HepG2 (cell line): ENCODE measurements around the gene ZNF616. TPM values are rescaled to one million over a fixed set of nuclear protein-coding genes. Genes with fewer than 3 reads are reported as not detected.
A peak's percentile ranks its signal among the peaks of the same experiment; 100 is the strongest.

Source experiments
- CEBPB ChIP-seq: IDR thresholded peaks from 2 replicates; pipeline ENCODE4 v1.6.1; 2011; ENCODE audit warnings: low read depth, low read length, improper control_type of control experiment, borderline replicate concordance
- CEBPG ChIP-seq: IDR thresholded peaks from 2 replicates; pipeline ENCODE4 v1.6.1; 2016
- FOXP1 ChIP-seq, 2 experiments: fragments of 450-650 bp in 1 of 2; IDR thresholded peaks; 2 replicates each; pipeline ENCODE4 v1.6.1; 2017 to 2018; ENCODE audit warnings: antibody characterized with exemption in 1 of 2
- HOXA7 ChIP-seq: sonication (generic); formaldehyde crosslinking; IDR thresholded peaks from 2 replicates; pipeline ENCODE4 v1.8.1; 2022; ENCODE audit warnings: mild to moderate bottlenecking, missing genetic modification reagents, moderate library complexity
- JARID2 ChIP-seq: sonication (generic); formaldehyde crosslinking; IDR thresholded peaks from 2 replicates; pipeline ENCODE4 v1.8.1; 2023; ENCODE audit warnings: missing genetic modification reagents, inconsistent platforms; ENCODE audit not compliant: insufficient replicate concordance
- MAZ ChIP-seq, 2 experiments: sonication (generic) in 1 of 2; formaldehyde crosslinking in 1 of 2; IDR thresholded peaks; 2 replicates each; pipeline versions ENCODE4 v1.5.0 to v1.6.1; 2012 to 2020; ENCODE audit warnings: low read depth in 2 of 2, mild to moderate bottlenecking in 2 of 2, borderline replicate concordance in 1 of 2, improper control_type of control experiment in 1 of 2, low read length in 1 of 2, missing genetic modification reagents in 1 of 2, moderate library complexity in 1 of 2
- NCOA5 ChIP-seq: sonication (generic); formaldehyde crosslinking; IDR thresholded peaks from 2 replicates; pipeline ENCODE4 v1.4.0; 2020; ENCODE audit warnings: missing genetic modification reagents
- ONECUT2 ChIP-seq: sonication (generic); formaldehyde crosslinking; IDR thresholded peaks from 2 replicates; pipeline ENCODE4 v1.4.0; 2020; ENCODE audit warnings: missing genetic modification reagents
- SAP130 ChIP-seq: IDR thresholded peaks from 2 replicates; pipeline ENCODE4 v1.6.1; 2016; ENCODE audit warnings: low read depth
- SKI ChIP-seq: fragments of 450-650 bp; IDR thresholded peaks from one replicate; pipeline ENCODE4 v1.6.1; 2018; ENCODE audit warnings: mild to moderate bottlenecking; ENCODE audit not compliant: partially characterized antibody
- SMAD3 ChIP-seq: sonication (generic); formaldehyde crosslinking; IDR thresholded peaks from 2 replicates; pipeline ENCODE4 v1.4.0; 2020; ENCODE audit warnings: missing genetic modification reagents
- TARDBP ChIP-seq: sonication (generic); formaldehyde crosslinking; IDR thresholded peaks from 2 replicates; pipeline ENCODE4 v1.8.0; 2022; ENCODE audit warnings: mild to moderate bottlenecking, missing genetic modification reagents
- TOE1 ChIP-seq: sonication (generic); formaldehyde crosslinking; IDR thresholded peaks from 2 replicates; pipeline ENCODE4 v1.4.0; 2020; ENCODE audit warnings: mild to moderate bottlenecking, missing genetic modification reagents
- ZBTB42 ChIP-seq: sonication (generic); formaldehyde crosslinking; IDR thresholded peaks from 2 replicates; pipeline ENCODE4 v1.5.0; 2020; ENCODE audit warnings: mild to moderate bottlenecking, missing genetic modification reagents
- ZBTB7A ChIP-seq: sonication (generic); formaldehyde crosslinking; IDR thresholded peaks from 2 replicates; pipeline ENCODE4 v1.8.0; 2022; ENCODE audit warnings: mild to moderate bottlenecking, missing genetic modification reagents
- ZNF205 ChIP-seq: IDR thresholded peaks from 2 replicates; pipeline ENCODE4 v1.6.1; 2018; ENCODE audit warnings: missing biosample characterization, missing genetic modification reagents
- ZNF224 ChIP-seq: sonication (generic); formaldehyde crosslinking; IDR thresholded peaks from 2 replicates; pipeline ENCODE4 v1.5.0; 2020; ENCODE audit warnings: mild to moderate bottlenecking, missing genetic modification reagents
- ZNF333 ChIP-seq: sonication (generic); formaldehyde crosslinking; IDR thresholded peaks from 2 replicates; pipeline ENCODE4 v1.4.0; 2020; ENCODE audit warnings: mild to moderate bottlenecking, missing genetic modification reagents, borderline replicate concordance
- ZNF337 ChIP-seq: sonication (generic); formaldehyde crosslinking; IDR thresholded peaks from 2 replicates; pipeline ENCODE4 v1.5.1; 2020; ENCODE audit warnings: missing genetic modification reagents, low read depth, mild to moderate bottlenecking, borderline replicate concordance
- ZNF431 ChIP-seq: sonication (generic); formaldehyde crosslinking; IDR thresholded peaks from 2 replicates; pipeline ENCODE4 v1.9.0; 2022; ENCODE audit warnings: missing genetic modification reagents, low read depth, mild to moderate bottlenecking, borderline replicate concordance
- ZNF460 ChIP-seq: sonication (generic); formaldehyde crosslinking; IDR thresholded peaks from 2 replicates; pipeline ENCODE4 v1.5.1; 2020; ENCODE audit warnings: missing genetic modification reagents, mild to moderate bottlenecking, borderline replicate concordance
- ZNF550 ChIP-seq: sonication (generic); formaldehyde crosslinking; IDR thresholded peaks from 2 replicates; pipeline ENCODE4 v1.4.0; 2020; ENCODE audit warnings: mild to moderate bottlenecking, missing genetic modification reagents, borderline replicate concordance
- ZNF614 ChIP-seq: IDR thresholded peaks from 2 replicates; pipeline ENCODE4 v1.6.1; 2018; ENCODE audit warnings: missing biosample characterization, missing genetic modification reagents, inconsistent platforms, borderline replicate concordance
- polyA plus RNA-seq, 8 experiments: library from polyadenylated mRNA; depleted of rRNA in 3 of 8; stranded (reverse) in 7 of 8; unstranded in 1 of 8; fragments of >200 nt; fragmentation: Illumina TruSeq in 4 of 8; extraction: Trizol in 4 of 8; gene quantifications; 2 replicates each; pipeline versions ENCODE4 v1.2.1 to v1.2.3, GENCODE V29; 2011 to 2016; ENCODE audit warnings: low read depth in 4 of 8, missing spikeins in 1 of 8, mixed read lengths in 1 of 8; ENCODE audit not compliant: insufficient read depth in 1 of 8
- total RNA-seq, 5 experiments: library from RNA; depleted of rRNA; stranded (reverse); fragments of >200 nt; fragmentation: Illumina TruSeq; extraction: Trizol; gene quantifications; 2 replicates each; pipeline ENCODE4 v1.2.3, GENCODE V29; 2016; ENCODE audit warnings: low read depth in 1 of 5
- TF ChIP-seq, protein P1 (sequence below): sonication (generic); formaldehyde crosslinking; IDR thresholded peaks from 2 replicates; pipeline ENCODE4 v1.8.0; 2022; ENCODE audit warnings: mild to moderate bottlenecking, missing genetic modification reagents
- TF ChIP-seq, protein P2 (sequence below): sonication (generic); formaldehyde crosslinking; IDR thresholded peaks from 2 replicates; pipeline ENCODE4 v1.4.0; 2020; ENCODE audit warnings: missing genetic modification reagents, borderline replicate concordance
- TF ChIP-seq, protein P3 (sequence below): sonication (generic); formaldehyde crosslinking; IDR thresholded peaks from 2 replicates; pipeline ENCODE4 v1.4.0; 2020; ENCODE audit warnings: missing genetic modification reagents

The ZNF616 gene
- total and polyA plus RNA-seq, 2 of the 13 experiments (the other 11 are each of a cell fraction or from before 2014, with no cell fraction given) = 2.2 to 10.4 TPM

DNA sequence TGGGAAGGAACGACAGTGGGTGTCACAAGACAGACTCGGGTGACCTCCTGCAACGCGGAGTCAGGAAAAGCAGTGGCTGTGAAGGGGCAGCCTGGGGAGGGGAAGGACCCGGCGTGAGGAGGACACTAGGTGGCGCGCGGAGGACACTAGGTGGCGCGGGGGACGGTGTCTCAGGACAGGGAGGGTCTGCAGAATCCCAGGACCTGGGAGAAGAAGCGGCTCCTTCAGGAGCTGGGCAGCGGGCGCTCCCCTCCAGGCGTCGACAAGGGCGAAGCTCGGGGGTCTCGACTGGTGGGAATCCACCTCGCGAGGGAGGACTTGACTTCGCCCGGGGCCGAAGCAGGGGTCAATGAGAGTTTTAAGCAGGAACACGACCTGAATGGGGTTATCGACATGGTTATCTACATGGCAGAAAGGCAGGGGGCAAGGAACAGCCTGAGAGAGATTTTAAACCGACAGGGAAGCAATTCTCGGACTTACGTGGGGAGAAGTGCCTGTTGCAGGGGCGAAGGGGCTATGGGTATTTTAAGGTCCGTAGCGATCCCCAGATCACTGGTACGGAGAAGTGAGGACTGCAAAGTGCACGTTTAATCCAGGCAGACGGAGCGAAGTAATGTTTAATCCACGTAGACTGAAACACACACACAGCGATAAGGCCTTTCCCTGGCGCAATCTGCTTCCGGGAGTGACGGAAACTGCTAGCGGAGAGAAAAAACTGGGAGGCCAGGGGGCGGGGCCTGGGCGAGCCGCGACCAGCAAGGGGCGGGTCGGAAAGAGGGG is at the start of gene ZNF616 (continued):
- TF ChIP-seq ZNF431 (CRISPR knock-in tag) (no peak), ZNF333 (CRISPR knock-in tag) (no peak), SMAD3 (peak; percentile 17), TARDBP (CRISPR knock-in tag) (peak; percentile 18; the same call in 1 of the 2 replicates), ZNF550 (CRISPR knock-in tag) (no peak), ZNF460 (CRISPR knock-in tag) (no peak), SAP130 (CRISPR knock-in tag) (peak; percentile 71), HOXA7 (no peak), TOE1 (CRISPR knock-in tag) (no peak), NCOA5 (CRISPR knock-in tag) (no peak), ZNF205 (CRISPR knock-in tag) (0 out of 2 replicates have a peak, but pooled peaks have one; percentile 26), ZBTB7A (CRISPR knock-in tag) (no peak), CEBPB (peak; percentile 59; the same call in 1 of the 2 replicates), ZNF614 (CRISPR knock-in tag) (0 out of 2 replicates have a peak, but pooled peaks have one; percentile 14), MAZ (IDR thresholded peaks at IDR 0.05; ENCODE audit: borderline replicate concordance, low read depth, low read length) (peak; percentile 83), MAZ (CRISPR knock-in tag; IDR thresholded peaks at IDR 0.05; ENCODE audit: low read depth) (peak; percentile 60), JARID2 (CRISPR knock-in tag) (no peak), FOXP1 (IDR thresholded peaks at IDR 0.05) (no peak), FOXP1 (CRISPR knock-in tag; IDR thresholded peaks at IDR 0.05) (0 out of 2 replicates have a peak, but pooled peaks have one; percentile 8), ONECUT2 (CRISPR knock-in tag) (peak; percentile 1; the same call in 1 of the 2 replicates), CEBPG (CRISPR knock-in tag) (peak; percentile 64), ZNF224 (CRISPR knock-in tag) (0 out of 2 replicates have a peak, but pooled peaks have one; percentile 60), SKI (no peak), ZBTB42 (CRISPR knock-in tag) (no peak), ZNF337 (CRISPR knock-in tag) (no peak)
- TF ChIP-seq, protein P1, sequence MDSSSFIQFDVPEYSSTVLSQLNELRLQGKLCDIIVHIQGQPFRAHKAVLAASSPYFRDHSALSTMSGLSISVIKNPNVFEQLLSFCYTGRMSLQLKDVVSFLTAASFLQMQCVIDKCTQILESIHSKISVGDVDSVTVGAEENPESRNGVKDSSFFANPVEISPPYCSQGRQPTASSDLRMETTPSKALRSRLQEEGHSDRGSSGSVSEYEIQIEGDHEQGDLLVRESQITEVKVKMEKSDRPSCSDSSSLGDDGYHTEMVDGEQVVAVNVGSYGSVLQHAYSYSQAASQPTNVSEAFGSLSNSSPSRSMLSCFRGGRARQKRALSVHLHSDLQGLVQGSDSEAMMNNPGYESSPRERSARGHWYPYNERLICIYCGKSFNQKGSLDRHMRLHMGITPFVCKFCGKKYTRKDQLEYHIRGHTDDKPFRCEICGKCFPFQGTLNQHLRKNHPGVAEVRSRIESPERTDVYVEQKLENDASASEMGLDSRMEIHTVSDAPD (CRISPR knock-in tag) = no peak
- TF ChIP-seq, protein P2, sequence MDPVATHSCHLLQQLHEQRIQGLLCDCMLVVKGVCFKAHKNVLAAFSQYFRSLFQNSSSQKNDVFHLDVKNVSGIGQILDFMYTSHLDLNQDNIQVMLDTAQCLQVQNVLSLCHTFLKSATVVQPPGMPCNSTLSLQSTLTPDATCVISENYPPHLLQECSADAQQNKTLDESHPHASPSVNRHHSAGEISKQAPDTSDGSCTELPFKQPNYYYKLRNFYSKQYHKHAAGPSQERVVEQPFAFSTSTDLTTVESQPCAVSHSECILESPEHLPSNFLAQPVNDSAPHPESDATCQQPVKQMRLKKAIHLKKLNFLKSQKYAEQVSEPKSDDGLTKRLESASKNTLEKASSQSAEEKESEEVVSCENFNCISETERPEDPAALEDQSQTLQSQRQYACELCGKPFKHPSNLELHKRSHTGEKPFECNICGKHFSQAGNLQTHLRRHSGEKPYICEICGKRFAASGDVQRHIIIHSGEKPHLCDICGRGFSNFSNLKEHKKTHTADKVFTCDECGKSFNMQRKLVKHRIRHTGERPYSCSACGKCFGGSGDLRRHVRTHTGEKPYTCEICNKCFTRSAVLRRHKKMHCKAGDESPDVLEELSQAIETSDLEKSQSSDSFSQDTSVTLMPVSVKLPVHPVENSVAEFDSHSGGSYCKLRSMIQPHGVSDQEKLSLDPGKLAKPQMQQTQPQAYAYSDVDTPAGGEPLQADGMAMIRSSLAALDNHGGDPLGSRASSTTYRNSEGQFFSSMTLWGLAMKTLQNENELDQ (CRISPR knock-in tag) = 0 out of 2 replicates have a peak, but pooled peaks have one; percentile 23
- TF ChIP-seq, protein P3, sequence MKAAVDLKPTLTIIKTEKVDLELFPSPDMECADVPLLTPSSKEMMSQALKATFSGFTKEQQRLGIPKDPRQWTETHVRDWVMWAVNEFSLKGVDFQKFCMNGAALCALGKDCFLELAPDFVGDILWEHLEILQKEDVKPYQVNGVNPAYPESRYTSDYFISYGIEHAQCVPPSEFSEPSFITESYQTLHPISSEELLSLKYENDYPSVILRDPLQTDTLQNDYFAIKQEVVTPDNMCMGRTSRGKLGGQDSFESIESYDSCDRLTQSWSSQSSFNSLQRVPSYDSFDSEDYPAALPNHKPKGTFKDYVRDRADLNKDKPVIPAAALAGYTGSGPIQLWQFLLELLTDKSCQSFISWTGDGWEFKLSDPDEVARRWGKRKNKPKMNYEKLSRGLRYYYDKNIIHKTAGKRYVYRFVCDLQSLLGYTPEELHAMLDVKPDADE = no peak
